ENCODE data around the gene FLT3LG.

FLT3LG gene

GRCh38 chr19:49515767-49516166, 41.8 kb downstream of the FLT3LG start:
- DNase-seq (ENCODE audit: low read depth): no peak

GRCh38 chr19:49518033-49518432, 44.0 kb downstream of the FLT3LG start:
- DNase-seq (ENCODE audit: low read depth): no peak

DNA sequence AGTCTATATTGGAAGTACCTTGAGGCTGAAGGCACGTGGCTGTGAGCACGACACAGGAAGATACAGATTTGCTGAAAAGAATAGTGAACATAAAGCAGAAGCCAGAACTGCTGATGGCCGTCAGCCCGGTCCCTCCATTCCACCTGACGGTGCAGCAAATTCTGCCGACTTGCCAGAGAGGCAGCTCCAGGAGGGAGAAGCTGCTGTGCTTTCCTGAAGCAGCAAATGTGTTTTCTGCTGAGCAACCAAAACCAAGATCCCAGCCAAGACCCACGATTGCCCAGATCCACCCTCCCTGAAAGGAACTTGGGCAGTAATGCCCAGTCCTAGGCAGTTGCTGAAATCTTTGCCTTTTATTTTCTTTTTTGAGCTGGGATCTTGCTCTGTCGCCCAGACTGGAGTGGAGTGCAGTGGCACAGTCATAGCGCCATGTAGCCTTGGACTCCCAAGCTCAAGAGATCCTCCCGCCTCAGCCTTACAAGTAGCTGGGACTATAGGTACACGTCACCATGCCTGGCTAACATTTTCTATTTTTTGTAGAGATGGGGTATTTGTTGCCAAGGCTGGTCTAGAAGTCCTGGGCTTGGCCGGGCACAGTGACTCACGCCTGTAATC, 46.8 kb downstream of the FLT3LG start:
- DNase-seq (ENCODE audit: low read depth): no peak

DNA sequence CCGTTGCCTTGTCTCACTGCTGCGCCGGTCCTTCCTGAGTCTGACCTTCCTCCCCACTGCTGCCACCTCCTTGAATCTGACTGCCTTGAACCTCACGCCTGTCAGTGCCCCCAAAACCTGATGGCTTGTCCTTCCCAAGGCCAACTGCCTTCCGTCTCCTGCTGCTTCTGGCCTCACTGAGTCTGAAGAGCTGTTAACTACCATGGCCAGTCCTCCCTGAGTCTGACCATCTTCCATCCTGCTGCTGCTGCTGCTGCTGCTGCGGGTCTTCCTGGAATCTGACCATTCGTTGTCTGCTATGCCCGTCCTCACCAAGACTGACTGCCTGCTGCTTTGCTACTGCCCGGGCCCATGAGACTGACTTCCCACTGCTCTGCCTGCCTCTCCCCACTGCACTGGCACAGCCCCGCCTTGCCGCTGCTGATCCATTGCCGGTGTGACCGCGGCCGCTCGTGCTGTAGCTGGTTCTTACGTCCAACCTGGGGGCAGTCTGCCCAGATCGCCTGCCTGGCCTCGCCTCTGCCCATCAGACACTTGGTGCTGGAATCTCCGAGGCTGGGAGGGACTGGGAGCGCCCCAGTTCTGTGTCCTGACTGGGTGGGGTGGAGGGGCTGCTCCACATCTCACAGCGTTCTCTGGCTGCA, 50.9 kb downstream of the FLT3LG start:
- DNase-seq (ENCODE audit: low read depth): no peak

GRCh38 chr19:49528211-49528771, 54.3 kb downstream of the FLT3LG start:
- no peak for DNase-seq (ENCODE audit: low read depth)

GRCh38 chr19:49530708-49531107, 56.7 kb downstream of the FLT3LG start:
- DNase-seq (ENCODE audit: low read depth): no peak

- DNase-seq (ENCODE audit: low read depth): peak; percentile 74
Measured at GRCh38 chr19:49533551-49534488, 59.8 kb downstream of the FLT3LG start.

DNA sequence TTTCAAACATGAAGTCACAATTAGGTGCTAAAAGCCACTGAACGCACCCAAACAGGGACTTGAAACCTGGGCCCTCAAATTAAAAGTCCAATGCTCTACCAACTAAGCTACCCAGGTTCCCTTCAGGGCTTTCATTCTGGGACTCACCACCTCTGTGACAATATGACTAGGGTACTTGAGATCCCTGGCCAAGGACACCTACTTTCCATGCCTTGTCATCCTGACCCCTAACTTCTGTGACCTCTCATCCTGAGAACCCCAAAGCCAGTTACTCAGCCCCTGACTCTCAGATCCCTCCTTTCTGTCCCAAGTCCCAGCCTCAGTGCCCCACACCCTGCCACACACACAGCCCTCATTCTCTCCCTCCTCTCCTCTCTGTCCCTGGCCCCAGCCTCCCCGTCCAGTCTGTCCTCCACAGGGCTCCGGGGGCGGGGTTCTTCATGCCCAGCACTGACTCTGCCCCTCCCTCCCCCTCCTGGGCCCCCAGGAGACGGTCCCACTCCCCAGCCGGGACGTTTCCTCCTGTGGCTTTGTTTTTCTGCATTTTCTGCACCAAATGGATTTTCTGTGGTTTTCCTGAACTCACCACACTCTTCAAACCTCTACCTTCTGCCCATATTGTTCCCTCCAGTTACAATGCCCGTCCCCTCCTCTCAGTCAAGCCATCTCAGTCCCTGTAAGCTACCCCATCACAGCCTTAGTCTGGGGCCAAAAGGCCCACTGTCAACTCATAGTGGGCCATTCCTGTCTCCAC, 60.8 kb downstream of the FLT3LG start:
- DNase-seq (ENCODE audit: low read depth): no peak

All from activated gamma-delta T cell treated with anti-CD3 and anti-CD28 coated beads, Interleukin-2, amount 50 U/mL, for 16 hours (primary cell).